Measurements from ENCODE around the gene KHSRP. TPM values are rescaled to one million over a fixed set of nuclear protein-coding genes. Genes with fewer than 3 reads are reported as not detected.

Gene KHSRP, protein sequence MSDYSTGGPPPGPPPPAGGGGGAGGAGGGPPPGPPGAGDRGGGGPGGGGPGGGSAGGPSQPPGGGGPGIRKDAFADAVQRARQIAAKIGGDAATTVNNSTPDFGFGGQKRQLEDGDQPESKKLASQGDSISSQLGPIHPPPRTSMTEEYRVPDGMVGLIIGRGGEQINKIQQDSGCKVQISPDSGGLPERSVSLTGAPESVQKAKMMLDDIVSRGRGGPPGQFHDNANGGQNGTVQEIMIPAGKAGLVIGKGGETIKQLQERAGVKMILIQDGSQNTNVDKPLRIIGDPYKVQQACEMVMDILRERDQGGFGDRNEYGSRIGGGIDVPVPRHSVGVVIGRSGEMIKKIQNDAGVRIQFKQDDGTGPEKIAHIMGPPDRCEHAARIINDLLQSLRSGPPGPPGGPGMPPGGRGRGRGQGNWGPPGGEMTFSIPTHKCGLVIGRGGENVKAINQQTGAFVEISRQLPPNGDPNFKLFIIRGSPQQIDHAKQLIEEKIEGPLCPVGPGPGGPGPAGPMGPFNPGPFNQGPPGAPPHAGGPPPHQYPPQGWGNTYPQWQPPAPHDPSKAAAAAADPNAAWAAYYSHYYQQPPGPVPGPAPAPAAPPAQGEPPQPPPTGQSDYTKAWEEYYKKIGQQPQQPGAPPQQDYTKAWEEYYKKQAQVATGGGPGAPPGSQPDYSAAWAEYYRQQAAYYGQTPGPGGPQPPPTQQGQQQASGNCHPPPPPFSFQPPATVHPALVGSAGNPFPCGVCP
- 175 to 228 TPM (median 223 TPM) in 5 replicates for total RNA-seq (2022; extraction: Qiagen RNA extraction)

DNA sequence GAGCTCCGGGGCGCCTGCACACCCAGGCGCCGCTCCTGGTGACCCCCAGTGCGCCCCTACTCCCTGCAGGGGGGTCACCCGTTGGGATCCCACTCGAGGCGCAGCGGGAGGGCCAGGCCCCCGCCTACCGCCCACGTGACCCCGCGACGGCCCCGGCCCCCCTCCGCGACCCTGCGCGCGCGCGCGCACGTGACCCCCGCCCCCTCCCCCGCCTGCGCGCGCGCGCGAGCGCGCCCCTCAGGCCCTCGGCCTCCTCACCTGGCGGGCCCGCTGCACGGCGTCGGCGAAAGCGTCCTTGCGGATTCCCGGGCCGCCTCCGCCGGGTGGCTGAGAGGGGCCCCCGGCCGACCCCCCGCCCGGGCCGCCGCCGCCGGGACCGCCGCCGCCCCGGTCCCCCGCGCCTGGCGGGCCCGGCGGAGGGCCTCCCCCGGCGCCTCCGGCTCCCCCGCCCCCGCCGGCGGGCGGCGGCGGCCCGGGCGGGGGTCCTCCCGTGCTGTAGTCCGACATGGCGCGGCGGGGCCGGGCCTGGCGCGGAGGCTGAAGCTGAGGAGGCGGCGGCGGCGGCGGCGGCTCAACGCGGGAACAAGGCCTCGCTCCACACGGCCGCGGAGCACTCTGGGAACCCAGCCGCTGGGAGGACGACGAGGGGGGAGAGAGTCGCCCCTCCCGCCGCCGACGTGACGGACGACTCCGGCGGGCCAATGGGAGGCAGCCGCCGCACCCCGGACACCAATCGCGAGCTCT is at the start of gene KHSRP:
Gene KHSRP (minus strand): TSS at position 617 of the 744 bp plus-strand sequence. CDS start 110 bp downstream, at position 507.

DNA sequence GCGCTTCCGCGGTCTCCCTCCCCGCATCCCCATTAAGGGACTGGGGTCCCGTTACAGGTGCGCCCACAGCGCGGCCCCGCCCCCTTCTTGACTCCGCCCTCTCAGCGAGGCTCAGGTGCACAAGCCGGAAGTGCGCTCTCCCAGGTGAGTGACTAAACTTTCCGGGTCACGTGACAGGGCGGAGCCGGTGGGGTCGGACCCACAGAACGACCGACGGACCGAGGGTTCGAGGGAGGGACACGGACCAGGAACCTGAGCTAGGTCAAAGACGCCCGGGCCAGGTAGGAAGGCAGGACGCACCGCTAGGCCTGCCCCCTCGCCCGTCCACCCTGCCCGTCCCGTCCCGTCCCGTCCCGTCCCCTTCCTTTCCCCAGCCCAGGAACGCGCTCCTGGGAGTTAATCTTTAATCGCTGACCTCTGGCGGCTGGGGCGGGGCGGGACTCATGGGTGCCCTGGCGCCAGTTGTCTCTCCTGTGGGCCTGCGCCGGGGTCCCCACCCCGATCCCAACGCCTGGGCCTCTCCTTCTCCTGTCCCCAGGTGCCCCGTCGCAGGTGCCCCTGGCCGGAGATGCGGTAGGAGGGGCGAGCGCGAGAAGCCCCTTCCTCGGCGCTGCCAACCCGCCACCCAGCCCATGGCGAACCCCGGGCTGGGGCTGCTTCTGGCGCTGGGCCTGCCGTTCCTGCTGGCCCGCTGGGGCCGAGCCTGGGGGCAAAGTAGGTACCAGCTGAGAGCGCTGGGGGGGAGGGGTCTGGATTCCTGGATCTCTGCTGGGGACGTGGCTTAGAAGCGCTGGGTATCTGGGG is 39.7 kb upstream of the KHSRP start, which contains the start of gene CRB3:
Gene CRB3 (plus strand): TSS at position 202 of the 804 bp plus-strand sequence. CDS start 431 bp downstream, at position 633.

DNA sequence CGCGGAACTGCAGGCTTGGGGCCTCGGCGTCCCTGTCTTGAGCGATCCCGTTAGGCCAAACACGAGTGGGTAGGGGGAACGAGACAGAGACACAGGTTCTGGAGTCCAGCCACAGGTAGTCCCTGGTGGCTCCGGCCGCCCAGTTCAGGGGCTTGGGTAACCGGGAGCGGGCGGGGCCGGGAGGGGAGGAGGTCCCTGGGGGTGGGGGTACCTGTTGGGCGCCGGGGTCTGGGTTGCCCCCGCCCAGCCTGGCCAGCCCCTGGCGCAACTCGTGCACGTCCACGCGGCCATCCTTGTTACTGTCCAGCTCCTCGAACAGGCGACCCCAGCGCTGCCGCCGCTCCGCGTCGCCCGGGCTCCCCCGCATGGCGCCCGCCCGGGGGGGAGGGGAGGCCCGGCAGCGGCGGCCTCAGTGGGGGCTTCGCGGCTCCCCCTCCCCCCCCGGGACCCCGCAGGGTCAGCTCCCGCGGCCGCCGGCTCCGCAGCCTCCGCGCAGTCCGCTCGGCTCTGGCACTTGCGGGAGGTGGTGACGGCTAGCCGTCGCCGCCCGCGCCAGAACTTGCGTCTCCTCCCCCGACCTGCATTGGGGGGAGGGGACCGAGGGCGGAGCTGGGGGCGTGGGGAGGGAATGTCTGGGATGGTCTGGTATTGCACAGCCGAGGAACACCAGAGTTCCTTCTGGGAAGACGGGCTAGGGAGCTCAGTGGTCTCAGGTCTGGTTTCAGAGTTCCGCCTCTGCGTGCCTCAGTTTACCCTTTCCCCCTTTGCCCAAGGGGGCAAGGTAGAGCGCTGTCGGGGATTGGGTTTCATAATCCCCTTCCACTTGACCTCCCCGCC is 34.9 kb upstream of the KHSRP start, which contains the start of gene SLC25A23:
Gene SLC25A23 (minus strand): TSS at position 531 of the 837 bp plus-strand sequence. CDS start 164 bp downstream, at position 367.

DNA sequence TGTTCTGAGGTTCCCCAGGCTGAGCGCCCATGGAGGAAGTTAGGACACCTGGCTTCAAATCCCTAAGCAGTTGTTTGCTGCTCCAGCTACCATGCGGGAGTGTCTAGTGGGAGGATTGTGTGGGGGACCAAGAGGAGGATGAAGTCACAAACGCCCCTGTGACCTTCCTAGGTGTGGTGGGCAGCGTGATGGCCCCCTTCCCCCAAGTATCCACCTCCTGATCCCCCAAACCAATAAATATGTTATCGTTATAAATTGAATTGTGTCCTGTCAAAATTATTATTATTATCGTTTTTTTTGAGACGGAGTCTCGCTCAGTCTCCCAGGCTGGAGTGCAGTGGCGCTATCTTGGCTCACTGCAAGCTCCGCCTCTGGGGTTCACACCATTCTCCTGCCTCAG is 9.1 kb upstream of the KHSRP start, which contains the start of gene SLC25A41:
Gene SLC25A41 (minus strand): TSS at position 101 of the 400 bp plus-strand sequence. CDS start 70 bp downstream, at position 31.

DNA sequence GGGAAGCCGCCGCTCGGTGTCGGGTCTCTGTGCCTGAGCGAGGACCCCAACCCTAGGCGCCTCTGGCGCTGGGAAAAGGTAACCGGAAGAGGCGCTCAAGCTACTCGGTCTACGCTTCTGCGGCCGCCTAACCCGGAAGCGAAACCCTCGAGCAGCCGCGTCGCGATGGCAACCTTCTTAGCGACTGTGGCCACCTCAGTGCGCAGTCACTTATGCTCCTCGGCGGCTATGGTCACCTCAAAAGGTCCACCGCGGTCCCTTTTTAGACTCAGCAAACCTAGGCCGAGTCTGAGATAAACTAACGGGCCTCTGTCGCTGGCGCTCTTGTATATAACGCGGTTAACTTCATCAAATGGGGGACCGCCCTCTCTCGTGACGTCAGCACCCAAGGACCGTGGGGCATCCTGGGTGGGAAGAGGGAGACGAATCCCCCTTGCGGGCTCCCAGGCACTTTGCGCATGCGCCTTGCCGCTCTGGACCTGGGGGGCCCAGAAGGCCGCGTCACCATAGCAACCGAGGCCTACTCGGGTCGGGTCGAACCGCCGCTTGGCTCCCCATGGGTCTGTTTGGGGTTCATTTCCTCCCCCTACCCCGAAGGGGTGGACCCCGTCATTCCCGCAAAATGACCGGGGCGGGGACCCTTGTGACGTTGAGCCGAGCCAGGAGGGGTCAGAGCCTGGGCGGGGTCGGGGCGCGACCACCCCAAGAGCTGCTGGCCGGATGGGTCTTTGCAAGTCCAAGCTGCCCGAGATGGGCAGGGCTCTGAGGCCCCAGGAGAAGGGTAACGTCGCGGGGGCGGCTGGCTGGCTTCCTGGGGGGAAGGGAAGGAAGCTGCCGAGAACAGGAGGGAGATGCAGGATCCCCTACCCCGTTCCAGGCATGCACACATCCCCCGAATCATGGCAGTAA is 31.3 kb downstream of the KHSRP start, which contains the start of gene GTF2F1:
Gene GTF2F1 (minus strand): TSS at position 91 of the 909 bp plus-strand sequence. CDS start 169 bp downstream, outside the sequence.

DNA sequence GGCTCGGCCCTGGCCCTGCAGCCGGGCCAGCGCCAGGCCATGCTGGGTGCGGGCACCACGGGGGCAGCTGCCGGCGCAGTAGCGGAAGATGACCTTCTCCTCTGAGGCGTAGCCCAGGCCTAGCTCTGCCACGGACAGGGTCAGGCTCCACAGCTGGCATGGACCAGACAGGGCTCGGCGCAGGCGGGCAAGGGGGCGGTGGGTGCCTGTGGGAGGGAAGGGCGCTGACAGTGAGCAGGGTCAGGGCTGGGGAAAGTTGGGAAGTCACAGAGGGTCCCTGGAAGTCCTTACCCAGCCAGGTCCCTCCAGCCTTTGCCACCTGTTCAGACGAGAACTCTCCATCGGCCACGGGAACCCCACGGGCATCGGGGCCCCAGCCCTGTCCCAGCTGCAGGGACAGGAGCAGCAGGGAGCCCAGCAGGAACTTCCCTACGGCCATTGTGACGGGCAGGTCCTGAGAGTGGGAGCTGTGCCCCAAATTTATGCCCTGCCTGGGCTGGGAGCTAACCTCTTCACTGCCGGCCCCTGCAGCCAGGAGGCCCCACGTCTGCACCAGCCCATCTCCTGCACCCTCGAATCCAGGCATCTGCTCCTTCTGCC is 49.1 kb downstream of the KHSRP start, which contains the start of gene PSPN:
Gene PSPN (minus strand): TSS at position 523 of the 600 bp plus-strand sequence. CDS start 84 bp downstream, at position 439.

DNA sequence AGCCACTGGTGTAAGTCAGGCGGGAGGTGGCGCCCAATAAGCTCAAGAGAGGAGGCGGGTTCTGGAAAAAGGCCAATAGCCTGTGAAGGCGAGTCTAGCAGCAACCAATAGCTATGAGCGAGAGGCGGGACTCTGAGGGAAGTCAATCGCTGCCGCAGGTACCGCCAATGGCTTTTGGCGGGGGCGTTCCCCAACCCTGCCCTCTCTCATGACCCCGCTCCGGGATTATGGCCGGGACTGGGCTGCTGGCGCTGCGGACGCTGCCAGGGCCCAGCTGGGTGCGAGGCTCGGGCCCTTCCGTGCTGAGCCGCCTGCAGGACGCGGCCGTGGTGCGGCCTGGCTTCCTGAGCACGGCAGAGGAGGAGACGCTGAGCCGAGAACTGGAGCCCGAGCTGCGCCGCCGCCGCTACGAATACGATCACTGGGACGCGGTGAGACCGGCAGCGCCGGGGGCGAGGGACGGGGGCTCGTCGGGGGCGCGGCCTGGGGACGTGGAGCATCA is 52.0 kb downstream of the KHSRP start, which contains the start of gene ALKBH7:
Gene ALKBH7 (plus strand): TSS at position 201 of the 502 bp plus-strand sequence. CDS start 27 bp downstream, at position 228.

Other genes with a start within 250 kb of the KHSRP start
- gene MLLT1, start 144.8 kb downstream of the KHSRP start, total RNA-seq (2022; extraction: Qiagen RNA extraction) = 12.8 to 28.7 TPM (median 27.2 TPM) in 5 replicates
- gene ACER1, start 91.2 kb downstream of the KHSRP start, total RNA-seq (2022; extraction: Qiagen RNA extraction) = not detected in 5 replicates
- gene CLPP, start 63.3 kb downstream of the KHSRP start, total RNA-seq (2022; extraction: Qiagen RNA extraction) = 43.5 to 75.1 TPM (median 73.9 TPM) in 5 replicates
- gene ALKBH7, start 52.0 kb downstream of the KHSRP start, total RNA-seq (2022; extraction: Qiagen RNA extraction) = 16.1 to 29.5 TPM (median 28.9 TPM) in 5 replicates
- gene PSPN, start 48.9 kb downstream of the KHSRP start, total RNA-seq (2022; extraction: Qiagen RNA extraction) = 0.52 to 1.1 TPM (median 0.96 TPM) in 5 replicates
- gene GTF2F1, start 31.6 kb downstream of the KHSRP start, total RNA-seq (2022; extraction: Qiagen RNA extraction) = 56.6 to 64.0 TPM (median 60.6 TPM) in 5 replicates
- gene SLC25A41, start 9.0 kb upstream of the KHSRP start, total RNA-seq (2022; extraction: Qiagen RNA extraction) = 0.09 to 0.22 TPM (median 0.14 TPM) in 5 replicates
- 15.0 to 23.2 TPM (median 20.4 TPM) in 5 replicates for gene SLC25A23, start 35.0 kb upstream of the KHSRP start, total RNA-seq (2022; extraction: Qiagen RNA extraction)
- gene CRB3, start 39.5 kb upstream of the KHSRP start, total RNA-seq (2022; extraction: Qiagen RNA extraction) = 2.6 to 3.8 TPM (median 3.5 TPM) in 5 replicates
- 0.13 to 0.25 TPM (median 0.21 TPM) in 5 replicates for gene DENND1C, start 57.0 kb upstream of the KHSRP start, total RNA-seq (2022; extraction: Qiagen RNA extraction)
- gene TUBB4A, start 77.5 kb upstream of the KHSRP start, total RNA-seq (2022; extraction: Qiagen RNA extraction) = 5.5 to 8.4 TPM (median 8.1 TPM) in 5 replicates
- gene TNFSF9, start 106.2 kb upstream of the KHSRP start, total RNA-seq (2022; extraction: Qiagen RNA extraction) = 2.9 to 4.8 TPM (median 3.2 TPM) in 5 replicates
- 13.4 to 21.8 TPM (median 19.0 TPM) in 5 replicates for gene CD70, start 166.3 kb upstream of the KHSRP start, total RNA-seq (2022; extraction: Qiagen RNA extraction)
- 0.06 to 0.12 TPM (median 0.08 TPM) in 5 replicates for gene TNFSF14, start 245.3 kb upstream of the KHSRP start, total RNA-seq (2022; extraction: Qiagen RNA extraction)

Data from A549 treated with dexamethasone at 1 μM for 4 hours (cell line).